Esophagus muscularis mucosa (tissue), 4 donors: Measurements from ENCODE around the gene ATP5F1A. TPM values are rescaled to one million over a fixed set of nuclear protein-coding genes. Genes with fewer than 3 reads are reported as not detected.

Experiments used
- DNase-seq: peaks from one replicate; pipeline ENCODE4 v3.0.0-alpha.2; 2017; ENCODE audit errors: extremely low spot score
- H3K27ac ChIP-seq, 4 donors: fragments of 200-600 bp; sonication (generic); replicated peaks in 1 of 4; 1 replicate in 3 of 4; 2 replicates in 1 of 4; pipeline ENCODE4 v1.5.1; 2016 to 2019; ENCODE audit warnings: mild to moderate bottlenecking in 1 of 4
- H3K27me3 ChIP-seq, 4 donors: fragments of 200-600 bp; sonication (generic); one replicate each; pipeline versions ENCODE4 v1.5.1 to v1.6.0; 2016 to 2019
- H3K36me3 ChIP-seq, 4 donors: fragments of 200-600 bp; sonication (generic); one replicate each; pipeline ENCODE4 v1.5.1; 2016 to 2019
- H3K4me1 ChIP-seq, 4 donors: fragments of 200-600 bp; sonication (generic); one replicate each; pipeline ENCODE4 v1.5.1; 2016 to 2019
- H3K4me3 ChIP-seq, 4 donors: fragments of 200-600 bp; sonication (generic); 1 replicate in 2 of 4; 2 replicates in 2 of 4; pipeline ENCODE4 v1.5.1; 2016 to 2019; ENCODE audit warnings: mild to moderate bottlenecking in 4 of 4, moderate library complexity in 1 of 4
- H3K9me3 ChIP-seq, 4 donors: fragments of 200-600 bp; sonication (generic); 1 replicate in 3 of 4; 2 replicates in 1 of 4; pipeline ENCODE4 v1.5.1; 2016 to 2019
- CTCF ChIP-seq, 3 experiments: fragments of 200-600 bp in 2 of 3; fragments of 450-650 bp in 1 of 3; sonication (generic) in 2 of 3; IDR thresholded peaks; one replicate each; pipeline ENCODE4 v1.5.1; 2017 to 2019; ENCODE audit warnings: antibody characterized with exemption in 3 of 3, mild to moderate bottlenecking in 2 of 3, moderate library complexity in 1 of 3
- EP300 ChIP-seq: sonication (generic); formaldehyde crosslinking; IDR thresholded peaks from one replicate; pipeline ENCODE4 v1.6.1; 2017; ENCODE audit warnings: antibody characterized with exemption
- POLR2A ChIP-seq: fragments of 450-650 bp; IDR thresholded peaks from one replicate; pipeline ENCODE4 v1.6.1; 2017; ENCODE audit warnings: antibody characterized with exemption, moderate library complexity, mild to moderate bottlenecking, low read depth
- POLR2AphosphoS5 ChIP-seq, 2 donors: sonication (generic); formaldehyde crosslinking; IDR thresholded peaks; one replicate each; pipeline ENCODE4 v1.6.1; 2017; ENCODE audit warnings: antibody characterized with exemption in 2 of 2
- WGBS: methylation state at CpG from one replicate; pipeline ENCODE4 v1.1.5; 2018; 5-methylcytosine and 5-hydroxymethylcytosine counted together
- intact Hi-C: fragments of 100-400 bp; cut with DNase I; formaldehyde crosslinking; loops from one replicate; pipeline ENCODE4 v1.15.1; 2023
- total RNA-seq, 4 donors: library from RNA; depleted of rRNA; stranded (reverse); fragments of >200 nt; gene quantifications; one replicate each; pipeline versions ENCODE4 v1.1.0 to v1.2.1, GENCODE V29; 2016

ATP5F1A gene
- total RNA-seq, 4 donors from 2014 or later, result 417 to 545 (median 470) TPM

- peaks cover 0 to 10% (median 5%) of the 10 kb centered on the region in 4 donors for H3K4me1 ChIP-seq
- 83% methylated on average over 5 of the region's 5 CpGs for WGBS
- H3K27me3 ChIP-seq, result no peaks in the 10 kb centered on the region
- H3K27ac ChIP-seq, result no peak overlapping the region
- no peak for DNase-seq
- no peaks in the 10 kb centered on the region for H3K9me3 ChIP-seq
- TF ChIP-seq POLR2AphosphoS5 (IDR thresholded peaks at IDR 0.05), result no peak
- no peak for TF ChIP-seq CTCF (IDR thresholded peaks at IDR 0.05)
- no peak for TF ChIP-seq POLR2A
- TF ChIP-seq EP300, result no peak
- no peak overlapping the region for H3K4me3 ChIP-seq
- H3K36me3 ChIP-seq, result no peaks in the 10 kb centered on the region
- intact Hi-C loops, result no loop called here
Measured at GRCh38 chr18:46040747-46041104, 57.4 kb downstream of the ATP5F1A start.

GRCh38 chr18:46040033-46040746, 57.9 kb downstream of the ATP5F1A start:
- Histone ChIP-seq H3K4me1 (peaks cover 0 to 10% (median 5%) of the 10 kb centered on the region in 4 donors), H3K27ac (no peak overlapping the region), H3K36me3 (no peaks in the 10 kb centered on the region), H3K9me3 (no peaks in the 10 kb centered on the region), H3K4me3 (no peak overlapping the region), H3K27me3 (no peaks in the 10 kb centered on the region)
- intact Hi-C loops, result no loop called here
- WGBS, result 100% methylated on average over 5 of the region's 5 CpGs
- TF ChIP-seq POLR2A (no peak), POLR2AphosphoS5 (IDR thresholded peaks at IDR 0.05) (no peak), CTCF (IDR thresholded peaks at IDR 0.05) (no peak), EP300 (no peak)
- DNase-seq, result no peak

- H3K4me1 ChIP-seq, result peaks cover 0 to 5% (median 2%) of the 10 kb centered on the region in 4 donors
- no peak for DNase-seq
- no peaks in the 10 kb centered on the region for H3K36me3 ChIP-seq
- no peak for TF ChIP-seq POLR2A
- no peak for TF ChIP-seq EP300
- TF ChIP-seq POLR2AphosphoS5 (IDR thresholded peaks at IDR 0.05), result no peak
- no peak for TF ChIP-seq CTCF (IDR thresholded peaks at IDR 0.05)
- no peaks in the 10 kb centered on the region for H3K9me3 ChIP-seq
- WGBS, result 82% methylated on average over 8 of the region's 9 CpGs
- H3K27ac ChIP-seq, result no peak overlapping the region
- no peaks in the 10 kb centered on the region for H3K27me3 ChIP-seq
- H3K4me3 ChIP-seq, result no peak overlapping the region
- intact Hi-C loops, result no loop called here
Measured at GRCh38 chr18:46037512-46038305, 60.4 kb downstream of the ATP5F1A start.

GRCh38 chr18:46035696-46036680, 62.1 kb downstream of the ATP5F1A start:
- no peaks in the 10 kb centered on the region for H3K36me3 ChIP-seq
- TF ChIP-seq EP300 (no peak), POLR2AphosphoS5 (IDR thresholded peaks at IDR 0.05) (no peak), POLR2A (no peak)
- no peak for DNase-seq
- no peak overlapping the region for H3K4me3 ChIP-seq
- H3K27ac ChIP-seq, result no peak overlapping the region
- 100% methylated on average over 2 of the region's 2 CpGs for WGBS
- no peaks in the 10 kb centered on the region for H3K9me3 ChIP-seq
- no peaks in the 10 kb centered on the region for H3K4me1 ChIP-seq
- intact Hi-C loops, result no loop called here
- H3K27me3 ChIP-seq, result no peaks in the 10 kb centered on the region
